ENCODE data around the gene PAM16.

PAM16 gene

GRCh38 chr16:4341250-4341649 is 9.9 kb downstream of the PAM16 start:
- Histone ChIP-seq H3K4me3 (ENCODE audit: low read depth, low read length) (no peak overlapping the region), H3K27ac (ENCODE audit: extremely low read depth, low read depth, low read length) (0 out of 2 replicates have a peak overlapping the region, but pooled peaks have one; percentile 24), H3K36me3 (ENCODE audit: control insufficient read depth in 2 of 2, insufficient read depth in 1 of 2, low read length in 2 of 2) (peaks cover 0 to 38% of the 10 kb centered on the region in 2 experiments; a peak in 2 of 3 replicates), H3K4me1 (ENCODE audit: control insufficient read depth, insufficient read depth, low read length) (peaks cover 7% of the 10 kb centered on the region), H3K9me3 (ENCODE audit: control insufficient read depth, insufficient read depth, low read depth, low read length) (no peaks in the 10 kb centered on the region)
- TF ChIP-seq ZNF133 (tag by site-specific recombination; IDR thresholded peaks at IDR 0.05) (no peak), ZNF518A (tag by site-specific recombination; conservative IDR thresholded peaks at IDR 0.05; ENCODE audit: low read depth) (no peak), ZFP3 (tag by site-specific recombination; IDR thresholded peaks at IDR 0.05; ENCODE audit: low read depth) (no peak), ZNF274 (IDR thresholded peaks at IDR 0.05; ENCODE audit: low read length) (no peak), ZNF274 (tag by site-specific recombination; IDR thresholded peaks at IDR 0.05; ENCODE audit: borderline replicate concordance) (no peak), ZNF2 (tag by site-specific recombination; IDR thresholded peaks at IDR 0.05) (no peak), ZBTB49 (tag by site-specific recombination; IDR thresholded peaks at IDR 0.05; ENCODE audit: low read depth) (no peak), ZNF433 (tag by site-specific recombination; IDR thresholded peaks at IDR 0.05; ENCODE audit: low read depth) (no peak), ZNF473 (tag by site-specific recombination; IDR thresholded peaks at IDR 0.05) (no peak), REST (tag by site-specific recombination; IDR thresholded peaks at IDR 0.05) (no peak), ZXDB (tag by site-specific recombination; IDR thresholded peaks at IDR 0.05) (no peak), ZNF677 (tag by site-specific recombination; IDR thresholded peaks at IDR 0.05) (no peak)
- POLR2A ChIA-PET = interaction anchor here (0.6 kb wide), 1 partner anchor 39 kb away, joined by 4 read pairs; no protein-coding TSS in a partner anchor
- CTCF ChIA-PET = interaction anchor here (0.6 to 2.9 kb wide), 3 partner anchors 17 to 62 kb away, joined by 3 to 22 read pairs (median 4); no protein-coding TSS in a partner anchor

GRCh38 chr16:4340443-4340842 is 10.7 kb downstream of the PAM16 start:
- H3K27ac ChIP-seq (ENCODE audit: extremely low read depth, low read depth, low read length) = peak overlapping the region; percentile 34; the same call in 1 of the 2 replicates
- CTCF ChIA-PET = interaction anchor here (0.7 to 2.9 kb wide), 5 partner anchors 9 to 410 kb away, joined by 3 to 22 read pairs (median 4); no protein-coding TSS in a partner anchor
- H3K4me3 ChIP-seq (ENCODE audit: low read depth, low read length) = no peak overlapping the region
- POLR2A ChIA-PET = no interaction called here
- TF ChIP-seq PRDM4 (tag by site-specific recombination; IDR thresholded peaks at IDR 0.05) (peak; percentile 74), ZIC2 (tag by site-specific recombination; IDR thresholded peaks at IDR 0.05) (peak; percentile 39; the same call in 1 of the 2 replicates), ZNF239 (tag by site-specific recombination; IDR thresholded peaks at IDR 0.05) (no peak)
- H3K36me3 ChIP-seq (ENCODE audit: control insufficient read depth in 2 of 2, insufficient read depth in 1 of 2, low read length in 2 of 2) = peaks cover 0 to 44% of the 10 kb centered on the region in 2 experiments; a peak in 2 of 3 replicates
- H3K4me1 ChIP-seq (ENCODE audit: control insufficient read depth, insufficient read depth, low read length) = peaks cover 5% of the 10 kb centered on the region
- no peaks in the 10 kb centered on the region for H3K9me3 ChIP-seq (ENCODE audit: control insufficient read depth, insufficient read depth, low read depth, low read length)
